GM12892 (cell line): ENCODE data around the gene PLXNB2.

Experiments
- POLR2A ChIP-seq: IDR thresholded peaks from 2 replicates; pipeline ENCODE4 v1.6.1; 2011; ENCODE audit warnings: low read depth, low read length, control low read depth
- POLR2AphosphoS5 ChIP-seq: IDR thresholded peaks from 2 replicates; pipeline ENCODE4 v1.6.1; 2011; ENCODE audit warnings: low read depth, low read length, control low read depth
- TAF1 ChIP-seq: IDR thresholded peaks from 2 replicates; pipeline ENCODE4 v1.6.1; 2011; ENCODE audit warnings: low read depth, mild to moderate bottlenecking, control low read depth, low read length, borderline replicate concordance

- TF ChIP-seq TAF1: no peak
- TF ChIP-seq POLR2AphosphoS5: no peak
- no peak for TF ChIP-seq POLR2A
These were observed 55.9 kb downstream of the PLXNB2 start for GRCh38 chr22:50251477-50252081.
